Muscle of leg (tissue), 11 donors: ENCODE measurements around the gene FOXE3. TPM values are rescaled to one million over a fixed set of nuclear protein-coding genes. Genes with fewer than 3 reads are reported as not detected.
A peak's percentile ranks its signal among the peaks of the same experiment; 100 is the strongest.

Source experiments
- DNase-seq: peaks from one replicate; pipeline ENCODE4 v3.0.0; 2013
- H3K27ac ChIP-seq: one replicate; pipeline ENCODE4 v1.5.1; 2013; ENCODE audit warnings: mild to moderate bottlenecking, low read length, control low read depth
- H3K27me3 ChIP-seq: one replicate; pipeline ENCODE4 v1.6.1; 2013; ENCODE audit warnings: low read length; ENCODE audit not compliant: control insufficient read depth, insufficient read depth
- H3K36me3 ChIP-seq: one replicate; pipeline ENCODE4 v1.6.1; 2013; ENCODE audit warnings: low read length; ENCODE audit not compliant: control insufficient read depth, insufficient read depth
- H3K4me1 ChIP-seq: one replicate; pipeline ENCODE4 v1.6.1; 2013; ENCODE audit warnings: low read length; ENCODE audit not compliant: control insufficient read depth, insufficient read depth
- H3K4me3 ChIP-seq: one replicate; pipeline ENCODE4 v1.5.1; 2013; ENCODE audit warnings: low read length, control low read depth
- H3K9me3 ChIP-seq: replicated peaks from 2 replicates; pipeline ENCODE4 v1.6.1; 2013; ENCODE audit warnings: low read depth, low read length; ENCODE audit not compliant: control insufficient read depth
- WGBS: methylation state at CpG from one replicate; pipeline ENCODE4 v1.1.5; 2013; ENCODE audit warnings: missing lambda C conversion rate; ENCODE audit not compliant: insufficient coverage; 5-methylcytosine and 5-hydroxymethylcytosine counted together
- polyA plus RNA-seq, 8 donors: library from polyadenylated mRNA; unstranded; fragments of 120-200 nt; gene quantifications; one replicate each; pipeline versions ENCODE4 v1.2.1 to v1.2.3, GENCODE V29; 2013; ENCODE audit warnings: inconsistent platforms in 1 of 8, low replicate concordance in 1 of 8; ENCODE audit not compliant: insufficient read length in 8 of 8, insufficient read depth in 1 of 8
- total RNA-seq: library from RNA; stranded (reverse); fragments of 120-200 nt; gene quantifications from one replicate; pipeline ENCODE4 v1.2.4, GENCODE V29; 2013

FOXE3 gene
- total and polyA plus RNA-seq, 9 donors, result 0.05 to 0.20 (median 0.09) TPM; not detected in 3

DNA sequence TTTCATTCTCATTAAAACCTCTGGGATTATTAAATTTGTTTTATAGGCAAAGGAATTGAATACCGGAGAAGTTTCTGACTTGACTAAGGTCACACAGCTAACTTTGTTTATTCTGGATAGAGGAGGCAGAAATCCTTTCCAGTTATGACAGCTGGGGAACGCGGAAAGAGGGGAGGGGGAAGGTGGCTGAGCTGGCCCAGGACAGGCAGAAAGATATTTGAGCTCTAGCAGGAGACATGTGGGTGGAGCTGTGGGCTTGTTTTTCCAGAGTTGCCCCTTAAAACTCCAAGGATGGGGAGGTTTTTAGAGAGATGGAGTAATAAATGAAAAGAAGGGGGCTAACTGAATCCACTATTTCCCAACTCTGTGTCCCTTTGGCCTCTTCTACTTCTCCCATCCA is 49.5 kb downstream of the FOXE3 start:
- 25% methylated on average over 3 of the region's 3 CpGs for WGBS
- no peaks in the 10 kb centered on the region for H3K9me3 ChIP-seq
- H3K4me1 ChIP-seq, result peaks cover 7% of the 10 kb centered on the region
- H3K27me3 ChIP-seq, result peaks cover 26% of the 10 kb centered on the region
- H3K27ac ChIP-seq, result no peak overlapping the region
- H3K4me3 ChIP-seq, result no peak overlapping the region
- peak; percentile 52 for DNase-seq
- H3K36me3 ChIP-seq, result no peaks in the 10 kb centered on the region

Other genes with a start within 250 kb of the FOXE3 start
- 0.09 TPM for gene PDZK1IP1, start 226.2 kb upstream of the FOXE3 start, total RNA-seq
- under 1 TPM in 6 of 8 donors, not detected in 2; 0.18 to 0.41 (median 0.25) TPM for gene PDZK1IP1, start 226.2 kb upstream of the FOXE3 start, polyA plus RNA-seq
- gene TAL1, start 184.1 kb upstream of the FOXE3 start, total RNA-seq, result 3.0 TPM
- gene TAL1, start 184.1 kb upstream of the FOXE3 start, polyA plus RNA-seq, result 1 to 10 TPM; 2.2 to 3.9 (median 3.3) TPM
- 5.1 TPM for gene STIL, start 102.1 kb upstream of the FOXE3 start, total RNA-seq
- gene STIL, start 102.1 kb upstream of the FOXE3 start, polyA plus RNA-seq, result 1 to 10 TPM; 3.6 to 6.0 (median 4.7) TPM
- gene CMPK1, start 82.5 kb upstream of the FOXE3 start, total RNA-seq, result 59.1 TPM
- 10 to 100 TPM; 52.2 to 77.6 (median 70.1) TPM for gene CMPK1, start 82.5 kb upstream of the FOXE3 start, polyA plus RNA-seq
- 0.22 TPM for gene FOXD2, start 21.8 kb downstream of the FOXE3 start, total RNA-seq
- under 1 TPM; 0.14 to 0.64 (median 0.29) TPM for gene FOXD2, start 21.8 kb downstream of the FOXE3 start, polyA plus RNA-seq